Left ventricle myocardium inferior (tissue), 1 donor: ENCODE results near the gene THAP9. TPM values are rescaled to one million over a fixed set of nuclear protein-coding genes. Genes with fewer than 3 reads are reported as not detected.

Experiments
- DNase-seq: peaks from one replicate; pipeline ENCODE4 v3.0.0-alpha.2; 2020
- H3K27ac ChIP-seq: fragments of 200-600 bp; replicated peaks from 2 replicates; pipeline ENCODE4 v1.8.0; 2021
- H3K27me3 ChIP-seq: fragments of 200-600 bp; 2 replicates; pipeline ENCODE4 v1.8.0; 2021; ENCODE audit warnings: low read depth
- H3K36me3 ChIP-seq: fragments of 200-600 bp; 2 replicates; pipeline ENCODE4 v1.8.0; 2021
- H3K4me1 ChIP-seq: fragments of 200-600 bp; 2 replicates; pipeline ENCODE4 v1.8.0; 2021
- H3K4me3 ChIP-seq: fragments of 200-600 bp; 2 replicates; pipeline ENCODE4 v1.8.0; 2021; ENCODE audit warnings: mild to moderate bottlenecking, moderate library complexity
- H3K9me3 ChIP-seq: fragments of 200-600 bp; replicated peaks from 2 replicates; pipeline ENCODE4 v1.8.0; 2021
- intact Hi-C: fragments of 100-400 bp; cut with micrococcal nuclease; formaldehyde crosslinking; loops from one replicate; pipeline ENCODE4 v1.11.0; 2022
- total RNA-seq: library from RNA; stranded (reverse); fragmentation: NEBNext Ultra II Directional; extraction: Animal tissue kit (Norgen Biotek cat#: 25700); gene quantifications from one replicate; pipeline ENCODE4 v1.2.1, GENCODE V29; 2021
- TF ChIP-seq, protein P1 (sequence below): fragments of 200-600 bp; IDR thresholded peaks from 2 replicates; pipeline ENCODE4 v1.8.0; 2021; ENCODE audit warnings: antibody characterized with exemption, mild to moderate bottlenecking, borderline replicate concordance
- donor health status: DM: no; HTN: yes; CAD: no; lungs with severe emphysema.

THAP9 gene
- total RNA-seq, 1 donor from 2014 or later, result 5.6 TPM

- H3K27me3 ChIP-seq, result no peaks in the 10 kb centered on the region
- intact Hi-C loops, result no loop called here
- H3K9me3 ChIP-seq, result no peaks in the 10 kb centered on the region
- H3K4me3 ChIP-seq, result peak overlapping the region; percentile 78
- no peak for DNase-seq
- peak overlapping the region; percentile 100 for H3K27ac ChIP-seq
- TF ChIP-seq, protein P1, sequence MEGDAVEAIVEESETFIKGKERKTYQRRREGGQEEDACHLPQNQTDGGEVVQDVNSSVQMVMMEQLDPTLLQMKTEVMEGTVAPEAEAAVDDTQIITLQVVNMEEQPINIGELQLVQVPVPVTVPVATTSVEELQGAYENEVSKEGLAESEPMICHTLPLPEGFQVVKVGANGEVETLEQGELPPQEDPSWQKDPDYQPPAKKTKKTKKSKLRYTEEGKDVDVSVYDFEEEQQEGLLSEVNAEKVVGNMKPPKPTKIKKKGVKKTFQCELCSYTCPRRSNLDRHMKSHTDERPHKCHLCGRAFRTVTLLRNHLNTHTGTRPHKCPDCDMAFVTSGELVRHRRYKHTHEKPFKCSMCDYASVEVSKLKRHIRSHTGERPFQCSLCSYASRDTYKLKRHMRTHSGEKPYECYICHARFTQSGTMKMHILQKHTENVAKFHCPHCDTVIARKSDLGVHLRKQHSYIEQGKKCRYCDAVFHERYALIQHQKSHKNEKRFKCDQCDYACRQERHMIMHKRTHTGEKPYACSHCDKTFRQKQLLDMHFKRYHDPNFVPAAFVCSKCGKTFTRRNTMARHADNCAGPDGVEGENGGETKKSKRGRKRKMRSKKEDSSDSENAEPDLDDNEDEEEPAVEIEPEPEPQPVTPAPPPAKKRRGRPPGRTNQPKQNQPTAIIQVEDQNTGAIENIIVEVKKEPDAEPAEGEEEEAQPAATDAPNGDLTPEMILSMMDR, result peak; percentile 35
- peaks cover 33% of the 10 kb centered on the region for H3K36me3 ChIP-seq
- peaks cover 59% of the 10 kb centered on the region for H3K4me1 ChIP-seq
Observed at GRCh38 chr4:82898322-82899243, 2.0 kb upstream of the THAP9 start.

DNA sequence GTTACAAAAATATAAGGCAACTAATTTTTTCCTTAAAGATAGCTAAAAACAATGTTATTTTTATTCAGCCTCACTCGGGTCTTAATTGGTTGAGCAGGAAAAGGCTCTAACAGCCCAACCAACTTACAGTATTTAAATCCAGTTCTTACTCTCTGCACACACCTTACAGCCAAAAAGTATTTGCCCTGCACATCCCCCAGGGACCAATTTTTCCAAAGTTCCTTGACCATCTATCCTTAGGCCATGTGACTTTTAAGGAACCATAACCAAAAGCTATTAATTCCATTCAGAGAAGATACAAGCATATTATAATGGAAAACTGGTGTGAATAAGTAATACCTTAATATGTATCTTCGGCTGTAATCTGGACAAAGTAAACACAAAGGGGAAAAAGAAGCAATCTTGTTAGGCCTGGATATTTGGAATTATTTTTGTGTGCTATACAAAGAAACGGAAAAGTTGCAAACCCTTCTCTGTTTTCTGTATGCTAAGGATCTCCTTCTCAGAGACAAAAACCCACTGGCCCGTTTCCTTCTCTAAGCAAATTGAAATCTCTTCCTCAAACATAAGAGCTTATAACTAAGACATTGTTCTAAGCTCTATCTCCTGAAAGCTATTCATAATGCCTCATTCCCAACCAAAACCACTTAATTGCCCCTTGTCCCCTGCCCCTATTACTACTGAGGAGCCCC is 1.0 kb upstream of the THAP9 start:
- peak overlapping the region; percentile 100 for H3K27ac ChIP-seq
- TF ChIP-seq, protein P1, result no peak
- H3K4me1 ChIP-seq, result peaks cover 59% of the 10 kb centered on the region
- H3K9me3 ChIP-seq, result no peaks in the 10 kb centered on the region
- peak overlapping the region; percentile 78 for H3K4me3 ChIP-seq
- no peak for DNase-seq
- intact Hi-C loops, result no loop called here
- no peaks in the 10 kb centered on the region for H3K27me3 ChIP-seq
- H3K36me3 ChIP-seq, result peaks cover 24% of the 10 kb centered on the region

GRCh38 chr4:82900066-82900410 is 497 bp upstream of the THAP9 start:
- intact Hi-C loops, result no loop called here
- H3K9me3 ChIP-seq, result no peaks in the 10 kb centered on the region
- H3K36me3 ChIP-seq, result peaks cover 19% of the 10 kb centered on the region
- H3K4me3 ChIP-seq, result peak overlapping the region; percentile 78
- DNase-seq, result no peak
- TF ChIP-seq, protein P1, result no peak
- H3K4me1 ChIP-seq, result peaks cover 59% of the 10 kb centered on the region
- H3K27ac ChIP-seq, result peak overlapping the region; percentile 100
- H3K27me3 ChIP-seq, result no peaks in the 10 kb centered on the region

GRCh38 chr4:82901183-82901718 is 716 bp downstream of the THAP9 start:
- intact Hi-C loops, result no loop called here
- H3K4me3 ChIP-seq, result peak overlapping the region; percentile 78
- TF ChIP-seq, protein P1, result no peak

GRCh38 chr4:82903737-82904136 is 3.2 kb downstream of the THAP9 start:
- TF ChIP-seq, protein P1, result no peak
- H3K36me3 ChIP-seq, result peaks cover 30% of the 10 kb centered on the region
- no peak overlapping the region for H3K4me3 ChIP-seq
- no peaks in the 10 kb centered on the region for H3K27me3 ChIP-seq
- no peak for DNase-seq
- H3K9me3 ChIP-seq, result no peaks in the 10 kb centered on the region
- intact Hi-C loops, result no loop called here
- peaks cover 30% of the 10 kb centered on the region for H3K4me1 ChIP-seq
- H3K27ac ChIP-seq, result no peak overlapping the region

More at GRCh38 chr4:82901183-82901718, 716 bp downstream of the THAP9 start:
- Histone ChIP-seq H3K9me3 (no peaks in the 10 kb centered on the region), H3K27me3 (no peaks in the 10 kb centered on the region), H3K27ac (peak overlapping the region; percentile 100), H3K36me3 (peaks cover 24% of the 10 kb centered on the region), H3K4me1 (peaks cover 55% of the 10 kb centered on the region)
- DNase-seq, result no peak
